ENCODE measurements around the gene ITGB2.

ITGB2 gene

DNA sequence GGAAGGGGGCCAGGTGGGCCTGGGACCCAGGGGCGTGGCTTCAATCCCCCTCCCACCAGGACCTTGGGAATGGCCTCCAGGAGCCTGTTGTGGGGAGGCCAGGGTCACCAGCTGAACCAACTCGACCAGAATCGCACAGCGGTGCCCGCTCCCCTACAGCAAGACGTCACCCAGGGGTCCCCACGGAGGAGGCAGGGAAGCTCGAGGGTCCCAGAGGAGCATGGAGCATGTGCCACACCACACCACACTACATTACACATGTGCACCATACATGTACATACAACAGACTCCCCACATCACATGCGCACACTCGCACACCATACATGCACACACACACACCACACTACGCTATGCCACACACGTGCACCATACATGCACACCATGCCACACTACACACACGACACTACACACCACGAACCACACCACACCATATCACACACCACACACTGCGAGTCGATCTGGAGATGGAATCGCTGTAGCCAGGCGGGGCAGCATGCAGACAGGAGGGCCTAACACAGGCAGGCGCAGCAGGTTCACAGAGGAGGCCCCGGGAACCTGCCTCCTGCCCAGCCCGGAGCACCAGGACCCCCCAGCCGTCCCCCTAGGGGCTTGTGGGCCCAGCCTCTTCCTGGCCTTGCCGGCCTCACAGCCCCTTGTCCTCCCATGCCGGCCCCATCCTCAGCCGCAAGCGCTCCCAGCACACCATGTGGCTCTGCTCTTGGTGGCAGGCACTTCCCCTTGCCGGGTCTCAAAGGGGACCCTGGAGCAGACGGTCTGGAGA is 596 bp downstream of the ITGB2 start:
- TF ChIP-seq, protein P1, sequence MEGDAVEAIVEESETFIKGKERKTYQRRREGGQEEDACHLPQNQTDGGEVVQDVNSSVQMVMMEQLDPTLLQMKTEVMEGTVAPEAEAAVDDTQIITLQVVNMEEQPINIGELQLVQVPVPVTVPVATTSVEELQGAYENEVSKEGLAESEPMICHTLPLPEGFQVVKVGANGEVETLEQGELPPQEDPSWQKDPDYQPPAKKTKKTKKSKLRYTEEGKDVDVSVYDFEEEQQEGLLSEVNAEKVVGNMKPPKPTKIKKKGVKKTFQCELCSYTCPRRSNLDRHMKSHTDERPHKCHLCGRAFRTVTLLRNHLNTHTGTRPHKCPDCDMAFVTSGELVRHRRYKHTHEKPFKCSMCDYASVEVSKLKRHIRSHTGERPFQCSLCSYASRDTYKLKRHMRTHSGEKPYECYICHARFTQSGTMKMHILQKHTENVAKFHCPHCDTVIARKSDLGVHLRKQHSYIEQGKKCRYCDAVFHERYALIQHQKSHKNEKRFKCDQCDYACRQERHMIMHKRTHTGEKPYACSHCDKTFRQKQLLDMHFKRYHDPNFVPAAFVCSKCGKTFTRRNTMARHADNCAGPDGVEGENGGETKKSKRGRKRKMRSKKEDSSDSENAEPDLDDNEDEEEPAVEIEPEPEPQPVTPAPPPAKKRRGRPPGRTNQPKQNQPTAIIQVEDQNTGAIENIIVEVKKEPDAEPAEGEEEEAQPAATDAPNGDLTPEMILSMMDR (IDR thresholded peaks at IDR 0.05; ENCODE audit: insufficient read depth, low read length, missing control alignments): no peak
- no peak overlapping the region for H3K4me3 ChIP-seq (ENCODE audit: low read depth, low read length)
- ChIA-PET CTCF (interaction anchor here (0.8 to 1.5 kb wide), 3 partner anchors 13 to 179 kb away, joined by 3 read pairs; no protein-coding TSS in a partner anchor), POLR2A (no interaction called here)
- no peak for DNase-seq (ENCODE audit: low read depth, low spot score)

- TF ChIP-seq, protein P1 (IDR thresholded peaks at IDR 0.05; ENCODE audit: insufficient read depth, low read length, missing control alignments): no peak
- ChIA-PET POLR2A (interaction anchor here (1.2 kb wide), 1 partner anchor 47 kb away, joined by 3 read pairs; no protein-coding TSS in a partner anchor), CTCF (interaction anchor here (0.8 to 1.2 kb wide), 2 partner anchors 26 to 180 kb away, joined by 3 read pairs; no protein-coding TSS in a partner anchor)
- H3K4me3 ChIP-seq (ENCODE audit: low read depth, low read length): no peak overlapping the region
- DNase-seq (ENCODE audit: low read depth, low spot score): no peak
Observed at GRCh38 chr21:44919111-44919912, 1.4 kb downstream of the ITGB2 start.

DNA sequence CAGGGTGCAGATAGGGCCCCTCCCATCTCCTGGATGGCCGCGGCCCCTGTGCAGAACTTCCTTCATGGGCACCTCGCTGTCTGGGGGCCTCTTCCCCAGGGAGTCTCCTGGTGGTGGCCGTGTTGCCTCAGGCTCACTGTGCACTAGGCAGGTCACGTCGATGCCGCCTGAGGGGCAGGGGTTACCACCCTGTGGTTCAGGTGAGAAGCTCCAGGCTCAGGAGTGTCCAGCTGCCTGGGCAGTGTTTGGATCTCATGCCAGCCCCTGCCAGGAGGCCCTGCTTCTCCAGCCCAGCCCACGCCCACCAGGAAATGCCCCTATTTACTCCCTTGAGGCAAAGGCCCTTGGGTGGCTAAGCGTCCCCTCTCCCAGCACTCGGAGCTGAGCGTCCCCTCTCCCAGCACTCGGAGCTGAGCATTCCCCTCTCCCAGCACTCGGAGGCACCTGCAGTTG is 2.1 kb downstream of the ITGB2 start:
- TF ChIP-seq, protein P1 (IDR thresholded peaks at IDR 0.05; ENCODE audit: insufficient read depth, low read length, missing control alignments): no peak
- no peak for DNase-seq (ENCODE audit: low read depth, low spot score)
- ChIA-PET POLR2A (interaction anchor here (1.2 kb wide), 1 partner anchor 46 kb away, joined by 3 read pairs; no protein-coding TSS in a partner anchor), CTCF (no interaction called here)
- no peak overlapping the region for H3K4me3 ChIP-seq (ENCODE audit: low read depth, low read length)

DNA sequence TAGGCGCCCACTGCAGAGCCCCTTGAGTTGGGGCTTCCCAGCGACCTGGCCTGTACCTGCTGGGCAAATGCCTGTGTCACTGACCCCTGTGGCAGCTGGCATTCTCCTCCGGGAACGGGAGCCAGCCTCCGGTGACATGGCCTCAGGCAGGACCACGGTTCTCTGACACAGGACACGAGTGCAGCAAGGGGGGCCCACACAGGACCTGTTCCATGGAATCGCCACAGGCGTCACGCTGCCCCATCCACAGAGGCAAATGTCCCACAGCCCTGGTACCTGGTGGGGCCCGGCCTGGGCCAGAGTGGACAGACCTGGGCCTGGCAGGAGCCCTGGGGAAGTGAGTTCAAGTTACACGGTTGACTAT is 2.6 kb downstream of the ITGB2 start:
- TF ChIP-seq, protein P1 (IDR thresholded peaks at IDR 0.05; ENCODE audit: insufficient read depth, low read length, missing control alignments): no peak
- CTCF ChIA-PET: interaction anchor here (1.6 kb wide), 1 partner anchor 223 kb away, joined by 3 read pairs; no protein-coding TSS in a partner anchor
- H3K4me3 ChIP-seq (ENCODE audit: low read depth, low read length): no peak overlapping the region
- DNase-seq (ENCODE audit: low read depth, low spot score): no peak
- POLR2A ChIA-PET: no interaction called here

- TF ChIP-seq, protein P1 (IDR thresholded peaks at IDR 0.05; ENCODE audit: insufficient read depth, low read length, missing control alignments): no peak
- ChIA-PET CTCF (interaction anchor here (1.2 to 1.6 kb wide), 2 partner anchors 124 to 223 kb away, joined by 3 to 4 read pairs; no protein-coding TSS in a partner anchor), POLR2A (interaction anchor here (1.8 kb wide), 1 partner anchor 44 kb away, joined by 3 read pairs; the partner anchor contains the start of gene PTTG1IP)
- DNase-seq (ENCODE audit: low read depth, low spot score): no peak
- no peak overlapping the region for H3K4me3 ChIP-seq (ENCODE audit: low read depth, low read length)
Observed at GRCh38 chr21:44917446-44918106, 3.1 kb downstream of the ITGB2 start.

Measured in AG04449 (cell line).